Iris pigment epithelial cell (primary cell): ENCODE results near the gene SUMF1.
A peak's percentile ranks its signal among the peaks of the same experiment; 100 is the strongest.

ENCODE experiments used
- DNase-seq: peaks from one replicate; pipeline ENCODE4 v3.0.0-alpha.2; 2011; ENCODE audit warnings: low read depth

The SUMF1 gene

GRCh38 chr3:4466741-4467521 is at the start of gene SUMF1:
SUMF1 (minus strand) TSS chr3:4467269; CDS start chr3:4467245, 24 bp downstream.
- DNase-seq = peak; percentile 69

DNA sequence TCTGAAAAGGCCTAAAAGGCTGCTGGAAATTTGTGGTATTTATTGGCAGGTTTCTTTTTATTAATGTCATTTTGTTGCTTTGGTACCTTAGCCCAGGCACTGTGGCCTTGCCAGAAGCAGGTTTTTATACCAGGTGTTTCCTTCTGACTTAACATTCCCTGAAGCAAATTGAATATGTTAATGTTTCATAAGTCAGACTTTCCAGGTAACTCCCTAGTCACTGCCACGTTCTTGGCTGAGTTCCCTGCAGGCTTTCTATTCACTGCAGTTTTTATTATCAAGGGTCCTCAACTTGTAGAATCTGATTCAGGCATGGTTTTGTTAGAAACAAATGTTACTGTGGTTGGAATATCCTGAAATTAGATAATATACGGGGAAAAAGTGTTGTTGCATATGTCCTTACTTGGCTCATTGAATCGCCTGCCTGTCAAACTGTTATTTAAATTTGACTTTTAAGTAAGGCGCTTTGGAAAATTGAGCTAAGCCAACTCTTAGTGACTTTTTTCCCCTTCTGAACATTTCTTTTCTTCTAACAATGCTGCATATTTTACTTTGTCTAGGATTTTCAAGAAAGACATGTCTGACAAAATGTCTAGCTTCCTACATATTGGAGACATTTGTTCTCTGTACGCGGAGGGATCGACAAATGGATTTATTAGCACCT is 49.0 kb upstream of the SUMF1 start:
- DNase-seq = no peak

GRCh38 chr3:4514916-4515315 is 47.8 kb upstream of the SUMF1 start:
- no peak for DNase-seq

DNA sequence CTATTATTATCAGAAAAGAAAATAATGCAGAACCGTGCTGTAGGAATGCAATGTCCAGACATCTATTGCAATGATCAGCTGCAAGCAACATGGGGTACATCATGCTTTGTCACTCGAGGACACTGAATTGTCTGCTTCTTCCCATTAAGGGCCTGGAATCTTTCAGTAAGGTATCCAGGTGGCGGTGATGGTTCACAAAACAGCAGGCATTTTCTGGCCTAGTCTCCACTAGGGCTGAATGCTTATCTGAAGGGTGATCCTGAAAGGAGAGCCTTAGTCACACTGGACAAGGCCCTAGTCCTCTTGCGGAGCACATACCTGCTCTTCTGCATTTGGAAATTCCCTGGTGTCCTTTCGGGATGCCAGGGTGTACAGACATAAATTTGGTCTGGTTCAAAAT is 47.3 kb upstream of the SUMF1 start:
- DNase-seq = no peak

DNA sequence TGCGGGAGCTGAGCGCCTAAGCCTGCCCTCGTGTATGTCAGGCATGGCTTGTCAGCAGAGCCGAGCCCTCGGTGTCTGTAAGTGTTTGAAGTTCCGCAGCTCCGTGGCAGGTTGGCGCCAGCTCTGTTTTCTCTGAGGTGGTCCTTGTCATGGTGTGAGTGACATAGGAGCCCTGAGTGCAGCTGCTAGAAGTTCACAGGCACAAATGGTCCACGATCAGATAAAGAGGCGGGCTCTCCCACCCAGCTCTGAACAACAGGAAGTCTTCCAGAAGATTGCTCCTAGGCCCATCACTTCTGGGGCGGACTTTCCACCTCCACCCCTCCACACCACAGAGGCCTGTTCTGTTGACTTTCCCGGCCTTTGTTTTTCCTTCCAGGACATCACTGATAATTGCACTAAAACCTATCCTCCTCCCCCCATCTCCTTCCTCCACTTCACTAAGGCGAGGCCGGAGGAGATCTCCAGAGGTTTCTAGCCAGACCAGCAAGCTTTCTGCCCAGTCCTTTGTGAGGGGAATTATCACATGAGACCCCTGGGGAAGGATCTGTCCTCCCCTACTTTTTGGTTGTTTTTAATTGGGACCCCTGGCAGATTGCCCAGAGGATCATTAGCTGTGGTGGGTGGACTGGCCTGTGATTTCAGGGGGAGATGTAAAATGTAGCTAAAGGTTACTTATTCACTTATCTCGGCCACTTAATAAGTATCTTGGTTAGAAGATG is 46.0 kb upstream of the SUMF1 start:
- no peak for DNase-seq

GRCh38 chr3:4511491-4512262 is 44.6 kb upstream of the SUMF1 start:
- no peak for DNase-seq

- no peak for DNase-seq
Observed at GRCh38 chr3:4509983-4510755, 43.1 kb upstream of the SUMF1 start.

DNA sequence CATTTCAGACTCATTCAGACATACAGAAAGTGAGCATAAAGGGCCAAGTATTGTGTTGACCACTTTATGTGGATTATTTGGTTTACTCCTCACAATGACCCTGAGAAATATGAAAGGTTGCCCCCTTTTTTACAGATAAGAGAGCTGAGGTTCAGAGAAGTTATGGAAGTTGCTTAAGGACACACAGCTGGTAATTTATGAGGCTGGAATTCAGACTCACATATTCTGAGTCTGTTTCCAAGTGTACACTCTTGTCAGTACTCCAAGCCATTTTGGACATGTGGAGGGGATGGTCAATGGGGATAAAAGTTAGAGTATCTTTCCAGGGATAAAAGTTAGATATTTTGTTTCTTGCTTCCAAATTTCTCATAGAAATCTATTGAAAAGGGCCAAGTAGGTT is 42.0 kb upstream of the SUMF1 start:
- DNase-seq = no peak

DNA sequence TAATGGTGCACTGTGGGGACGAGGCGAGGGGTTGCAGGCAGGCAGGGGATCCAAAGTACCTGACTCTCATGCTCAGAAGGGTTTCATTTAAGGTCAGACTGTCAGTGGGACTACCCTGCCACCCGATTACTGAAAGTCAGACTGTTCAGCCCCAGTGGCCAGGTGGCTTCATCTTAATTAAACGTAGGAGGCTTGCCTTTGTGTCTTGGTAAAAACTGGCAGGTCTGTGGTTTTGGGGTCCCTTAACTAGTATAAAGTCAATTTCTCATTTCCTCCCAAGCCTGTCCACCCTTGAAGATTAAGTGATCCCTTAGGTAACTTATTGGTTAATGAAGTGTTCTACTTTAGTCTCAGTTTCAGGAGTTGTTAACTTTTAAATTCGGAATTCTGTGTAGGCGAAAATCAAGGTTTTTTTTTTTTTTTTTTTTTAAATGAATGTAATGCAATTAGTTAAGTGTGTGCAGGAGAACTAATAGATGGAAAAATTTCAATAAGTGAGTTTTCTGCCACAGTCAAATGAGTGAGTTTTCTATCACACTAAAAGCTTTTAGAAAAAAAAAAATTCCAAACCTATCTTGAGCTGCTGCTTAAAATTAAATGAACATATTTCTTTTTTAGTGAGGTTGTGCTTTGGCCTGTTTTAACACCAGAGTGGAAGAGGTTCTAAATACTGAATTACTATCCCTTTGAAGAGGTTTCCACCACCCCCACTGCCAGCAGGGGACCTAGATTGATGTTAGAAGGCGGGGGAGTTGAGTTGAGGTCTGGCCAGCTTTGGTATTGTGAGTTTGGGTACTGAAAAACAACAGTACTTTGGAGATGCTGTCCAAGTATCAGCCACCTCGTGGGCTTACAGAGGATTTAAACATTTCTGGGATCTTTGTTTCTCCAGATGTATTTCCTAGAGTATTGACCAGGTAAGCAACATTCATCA is 41.2 kb upstream of the SUMF1 start:
- no peak for DNase-seq

GRCh38 chr3:4507024-4507596 is 40.0 kb upstream of the SUMF1 start:
- no peak for DNase-seq

- DNase-seq = no peak
Observed at GRCh38 chr3:4506559-4507023, 39.5 kb upstream of the SUMF1 start.

DNA sequence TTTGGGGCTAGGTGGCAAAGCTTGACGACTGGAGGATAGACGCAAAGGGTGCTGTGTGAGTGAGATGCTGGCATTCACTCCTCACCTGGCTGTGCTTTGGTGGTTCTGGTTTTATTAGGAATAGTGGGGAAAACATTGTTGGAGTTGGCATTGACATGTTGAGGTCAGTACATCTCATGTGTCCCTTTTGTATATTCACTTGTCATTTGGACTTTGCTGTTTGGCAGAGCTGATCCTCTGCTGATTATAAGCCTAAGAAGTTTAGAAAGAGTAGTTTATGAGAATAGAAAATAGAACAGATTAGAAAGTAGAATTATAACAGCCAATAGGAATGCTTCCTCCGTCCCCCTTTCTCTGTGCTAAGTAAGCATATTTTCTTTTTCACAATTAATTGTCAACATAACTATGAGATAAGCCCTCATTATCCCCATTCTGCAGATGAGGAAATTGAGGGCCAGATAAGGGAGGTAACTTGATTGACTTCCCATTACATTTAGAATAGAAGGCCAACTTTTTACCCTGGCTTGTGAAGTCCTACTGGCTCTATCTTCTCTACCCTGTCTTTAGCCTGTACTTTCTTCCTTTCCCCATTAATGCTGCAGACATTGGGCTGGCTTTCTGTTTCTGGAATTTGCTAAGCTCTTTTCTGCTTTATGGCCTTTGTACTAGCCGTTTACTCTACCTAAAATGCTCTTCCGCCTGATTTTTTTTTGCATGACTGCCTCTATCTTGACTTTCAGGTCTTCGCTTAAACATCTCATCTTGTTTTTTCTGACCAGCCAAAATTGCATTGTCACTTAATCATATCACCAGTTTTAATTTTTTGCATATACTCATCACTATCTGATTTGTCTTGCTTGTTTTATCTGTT is 38.9 kb upstream of the SUMF1 start:
- DNase-seq = no peak

DNA sequence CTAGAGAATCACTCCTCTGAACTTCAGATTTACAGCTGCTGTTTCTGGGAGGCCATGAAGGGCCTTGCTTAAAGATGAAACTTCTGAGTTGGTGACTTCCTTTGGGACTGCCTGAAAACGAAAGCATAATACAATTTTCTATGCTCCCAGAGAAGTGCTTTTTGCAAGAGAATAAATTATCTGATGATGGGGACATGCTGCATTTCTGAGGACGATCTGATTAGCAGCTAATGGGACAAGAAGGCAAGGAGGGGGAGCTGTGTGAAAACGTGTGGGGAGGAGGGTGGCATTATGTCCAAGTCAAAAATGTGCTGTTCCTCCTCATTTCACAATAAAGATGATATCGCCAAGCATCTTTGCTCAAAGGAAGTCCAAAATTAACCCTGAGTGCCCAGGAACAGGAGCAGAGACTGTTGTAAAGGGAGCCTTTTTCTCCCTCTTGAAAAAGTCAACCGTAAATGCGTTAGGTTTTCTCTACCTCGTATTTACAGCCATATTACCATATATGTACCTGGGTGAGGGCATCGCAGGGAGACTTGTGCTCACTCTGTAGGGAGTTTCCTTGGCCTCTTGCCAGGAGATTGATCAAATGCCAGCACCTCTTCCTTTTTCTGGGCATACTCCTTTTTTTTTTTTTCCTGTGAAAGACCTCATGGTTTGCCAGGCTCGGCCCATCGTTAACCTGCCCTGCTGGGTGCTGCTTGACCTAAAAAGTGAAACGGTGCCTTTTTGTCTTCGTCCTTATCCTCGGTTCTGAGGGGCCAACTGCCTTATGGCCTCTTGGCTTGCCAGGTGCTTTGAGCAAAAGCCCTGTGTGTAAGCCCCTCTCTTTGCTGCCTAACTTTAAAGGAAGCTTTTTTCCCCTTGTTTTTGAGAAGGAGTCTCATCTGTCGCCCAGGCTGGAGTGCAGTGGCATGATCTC is 37.5 kb upstream of the SUMF1 start:
- no peak for DNase-seq

- DNase-seq = no peak
Observed at GRCh38 chr3:4503050-4503449, 36.0 kb upstream of the SUMF1 start.

DNA sequence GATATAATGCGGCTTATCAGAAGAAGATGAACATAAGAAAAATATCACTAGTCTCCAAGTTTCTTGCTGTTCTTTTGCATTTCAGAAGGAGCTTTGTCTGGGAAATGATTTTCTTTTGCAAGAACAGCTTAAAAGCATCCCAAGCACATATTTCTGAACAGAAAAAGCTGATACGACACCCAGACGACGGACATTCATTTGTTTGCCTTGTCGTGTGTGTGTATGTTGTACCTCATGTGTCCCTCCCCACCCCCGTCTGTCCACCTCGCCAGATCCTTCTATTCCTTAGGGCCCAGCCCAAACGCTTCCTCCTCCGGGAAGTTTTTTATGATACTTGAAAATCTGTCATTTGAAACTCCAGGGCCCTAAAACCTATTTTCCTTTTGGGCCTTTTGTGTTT is 34.9 kb upstream of the SUMF1 start:
- DNase-seq = no peak

DNA sequence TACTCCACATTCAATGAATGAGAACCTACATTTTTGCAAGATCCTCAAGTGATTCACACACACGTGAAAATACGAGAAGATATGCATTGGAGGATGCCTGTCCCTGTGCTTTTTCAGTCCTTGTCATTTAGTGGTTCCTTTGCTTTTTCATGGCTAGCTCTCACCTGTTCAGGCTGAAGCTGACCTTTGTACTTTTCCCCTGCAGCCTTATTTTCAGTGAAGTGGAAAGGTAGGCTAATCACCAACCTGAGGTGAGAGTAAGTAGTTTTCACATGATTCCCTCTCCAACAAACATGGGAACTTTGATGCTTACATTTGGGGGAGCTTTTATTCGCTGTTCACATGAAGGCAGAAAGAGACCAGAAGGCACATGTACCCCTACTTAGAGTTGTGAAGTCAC is 34.4 kb upstream of the SUMF1 start:
- DNase-seq = no peak

DNA sequence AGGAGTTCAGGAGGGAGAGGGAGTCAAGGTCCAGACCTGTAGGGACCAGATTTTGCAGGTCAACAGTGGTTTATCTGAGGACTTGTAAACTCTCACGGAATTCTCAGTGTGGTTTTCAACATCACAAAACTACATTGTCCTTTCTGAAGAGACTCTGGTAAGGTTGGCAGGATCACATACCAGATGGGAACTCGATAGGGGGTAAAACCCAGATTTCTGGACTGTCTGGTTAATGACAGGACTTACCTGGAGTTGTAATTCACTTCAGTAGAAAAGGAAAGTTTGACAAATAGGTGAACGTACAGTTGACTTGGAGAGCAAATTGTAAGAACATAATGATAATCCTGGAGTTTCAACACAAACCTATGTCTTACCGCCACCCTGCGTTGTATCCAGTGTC is 31.4 kb upstream of the SUMF1 start:
- no peak for DNase-seq

DNA sequence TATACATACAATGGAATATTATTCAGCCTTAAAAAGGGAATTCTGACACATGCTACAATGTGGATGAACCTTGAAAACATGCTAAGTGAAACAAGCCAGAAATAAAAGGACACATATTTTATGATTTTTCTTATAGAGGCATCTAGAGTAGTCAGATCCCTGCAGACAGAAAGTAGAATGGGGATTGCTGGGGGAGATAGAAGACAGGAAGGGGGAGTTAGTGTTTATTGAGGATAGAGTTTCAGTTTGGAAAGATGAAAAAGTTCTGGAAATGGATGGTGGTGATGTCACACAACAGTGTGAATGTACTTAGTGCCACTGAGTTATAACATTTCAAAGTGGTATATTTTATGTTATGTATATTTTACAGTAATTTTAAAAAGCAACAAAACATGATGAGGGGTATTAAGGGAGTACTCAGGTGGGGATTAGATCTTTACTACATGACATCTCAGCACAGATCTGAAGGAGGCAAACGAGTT is 30.8 kb upstream of the SUMF1 start:
- DNase-seq = no peak
